Coronary artery (tissue), 2 donors: Measurements from ENCODE around the gene HOXC9.

Experiments used
- DNase-seq: peaks from one replicate; pipeline ENCODE4 v3.0.0-alpha.2; 2017; ENCODE audit warnings: low spot score
- H3K27ac ChIP-seq, 2 donors: fragments of 200-600 bp; sonication (generic); one replicate each; pipeline ENCODE4 v1.5.1; 2016 to 2019
- H3K4me3 ChIP-seq: fragments of 200-600 bp; sonication (generic); 2 replicates; pipeline ENCODE4 v1.5.1; 2016; ENCODE audit warnings: mild to moderate bottlenecking, moderate library complexity
- CTCF ChIP-seq: fragments of 200-600 bp; sonication (generic); IDR thresholded peaks from one replicate; pipeline ENCODE4 v1.5.1; 2019; ENCODE audit warnings: antibody characterized with exemption

Gene HOXC9

GRCh38 chr12:53992377-53992889, 7.5 kb upstream of the HOXC9 start:
- no peak overlapping the region for H3K27ac ChIP-seq
- DNase-seq = no peak
- no peak overlapping the region for H3K4me3 ChIP-seq
- no peak for TF ChIP-seq CTCF

GRCh38 chr12:53993162-53994008, 6.6 kb upstream of the HOXC9 start:
- Histone ChIP-seq H3K4me3 (no peak overlapping the region), H3K27ac (no peak overlapping the region)
- TF ChIP-seq CTCF = no peak
- DNase-seq = no peak

- TF ChIP-seq CTCF = no peak
- Histone ChIP-seq H3K4me3 (peak overlapping the region; percentile 70), H3K27ac (no peak overlapping the region)
- no peak for DNase-seq
These were observed 6.0 kb upstream of the HOXC9 start for GRCh38 chr12:53994009-53994263.

GRCh38 chr12:53994264-53995001, 5.5 kb upstream of the HOXC9 start:
- H3K27ac ChIP-seq = no peak overlapping the region
- peak overlapping the region; percentile 70 for H3K4me3 ChIP-seq
- no peak for DNase-seq
- no peak for TF ChIP-seq CTCF

- DNase-seq = no peak
- peak overlapping the region; percentile 70 for H3K4me3 ChIP-seq
- no peak overlapping the region for H3K27ac ChIP-seq
- no peak for TF ChIP-seq CTCF
These were observed 5.0 kb upstream of the HOXC9 start for GRCh38 chr12:53995002-53995377.

- no peak overlapping the region for H3K27ac ChIP-seq
These were observed 4.4 kb upstream of the HOXC9 start for GRCh38 chr12:53995378-53996239.

More at GRCh38 chr12:53995378-53996239, 4.4 kb upstream of the HOXC9 start:
- TF ChIP-seq CTCF = no peak
- no peak for DNase-seq
- peak overlapping the region; percentile 70 for H3K4me3 ChIP-seq
